GM12878 (cell line): ENCODE data around the gene NDUFC1. TPM values are rescaled to one million over a fixed set of nuclear protein-coding genes. Genes with fewer than 3 reads are reported as not detected.

Experiments used
- ATAC-seq: fragments of 200-7000 bp; cut with Tn5 transposase; 3 replicates; pipeline ENCODE4 v1.9.1; 2020; ENCODE audit warnings: mild to moderate bottlenecking, moderate library complexity
- BruUV-seq: library from RNA; stranded (reverse); fragments of 400-500 nt; replicated peaks from 2 replicates; lab custom pipeline; 2021; lab: Mats Ljungman, UMichigan
- CTCF ChIA-PET: fragments of 300-600 bp; sonication (Branson Sonifier 250); formaldehyde crosslinking; extraction: SDS; loops from one replicate; lab custom pipeline; 2021; ENCODE audit warnings: inconsistent platforms; lab: Yijun Ruan, JAX
- POLR2A ChIA-PET: fragments of 350-600 bp; formaldehyde crosslinking; extraction: SDS; loops from one replicate; lab custom pipeline; 2021; ENCODE audit warnings: inconsistent platforms; lab: Charles Lee
- RAD21 ChIA-PET: fragments of 300-600 bp; sonication (Branson Sonifier 250); formaldehyde crosslinking; loops from one replicate; lab custom pipeline; 2023; ENCODE audit warnings: antibody characterized with exemption; ENCODE audit not compliant: unreplicated experiment; lab: Charles Lee
- SMC1A ChIA-PET: fragments of 300-600 bp; sonication (Branson Sonifier 250); formaldehyde crosslinking; loops from one replicate; lab custom pipeline; 2023; ENCODE audit not compliant: unreplicated experiment, uncharacterized antibody; lab: Charles Lee
- DNase-seq: peaks from one replicate; pipeline ENCODE4 v3.0.0-alpha.2; 2011; ENCODE audit warnings: low read depth, low spot score
- FAIRE-seq: peaks from 3 replicates; lab custom pipeline; 2011; peaks lifted over from hg19 to GRCh38; lab: Jason Lieb, UNC
- H2AFZ ChIP-seq: 2 replicates; pipeline ENCODE4 v1.6.0; 2011; ENCODE audit warnings: low read depth, low read length, control low read depth; ENCODE audit not compliant: control insufficient read depth
- H3K27ac ChIP-seq: 2 replicates; pipeline ENCODE4 v1.5.1; 2011; ENCODE audit warnings: control low read depth; ENCODE audit not compliant: control insufficient read depth, insufficient read depth
- H3K27me3 ChIP-seq, 2 experiments: replicated peaks in 1 of 2; 2 replicates each; pipeline versions ENCODE4 v1.6.0 to v1.6.1; 2011; ENCODE audit warnings: low read length in 1 of 2; ENCODE audit not compliant: control insufficient read depth in 2 of 2, insufficient read depth in 2 of 2
- H3K36me3 ChIP-seq, 2 experiments: 2 replicates each; pipeline ENCODE4 v1.5.1; 2011; ENCODE audit warnings: low read length in 1 of 2; ENCODE audit not compliant: control insufficient read depth in 2 of 2, insufficient read depth in 2 of 2
- H3K4me1 ChIP-seq: 2 replicates; pipeline ENCODE4 v1.6.1; 2011; ENCODE audit warnings: mild to moderate bottlenecking, low read length, moderate library complexity, mixed read lengths; ENCODE audit not compliant: control insufficient read depth, insufficient read depth
- H3K4me2 ChIP-seq: 2 replicates; pipeline ENCODE4 v1.6.0; 2011; ENCODE audit warnings: control low read depth; ENCODE audit not compliant: control insufficient read depth, insufficient read depth
- H3K4me3 ChIP-seq: fragments of 200-600 bp; sonication (generic); 2 replicates; pipeline ENCODE4 v1.5.1; 2016
- H3K79me2 ChIP-seq: 2 replicates; pipeline ENCODE4 v1.6.0; 2011; ENCODE audit warnings: low read length; ENCODE audit not compliant: control insufficient read depth, insufficient read depth
- H3K9ac ChIP-seq: 2 replicates; pipeline ENCODE4 v1.8.0; 2011; ENCODE audit warnings: low read length, control low read depth, mixed read lengths; ENCODE audit not compliant: control insufficient read depth, insufficient read depth
- H3K9me3 ChIP-seq: replicated peaks from 3 replicates; pipeline ENCODE4 v1.5.1; 2011; ENCODE audit warnings: mild to moderate bottlenecking, low read length; ENCODE audit not compliant: control insufficient read depth, insufficient read depth
- H4K20me1 ChIP-seq: 2 replicates; pipeline ENCODE4 v1.6.0; 2011; ENCODE audit not compliant: control insufficient read depth, insufficient read depth
- BCL11A ChIP-seq: IDR thresholded peaks from 2 replicates; pipeline ENCODE4 v1.6.1; 2011; ENCODE audit warnings: low read depth, low read length
- CHD2 ChIP-seq: IDR thresholded peaks from 2 replicates; pipeline ENCODE4 v1.6.1; 2011; ENCODE audit warnings: low read depth, low read length, improper control_type of control experiment, borderline replicate concordance
- CREB1 ChIP-seq: IDR thresholded peaks from 2 replicates; pipeline ENCODE4 v1.6.1; 2012; ENCODE audit warnings: low read depth, mild to moderate bottlenecking, inconsistent platforms
- HDGF ChIP-seq: fragments of 450-650 bp; IDR thresholded peaks from 2 replicates; pipeline ENCODE4 v1.6.1; 2016; ENCODE audit warnings: antibody characterized with exemption
- IRF3 ChIP-seq: fragments of 450-650 bp; IDR thresholded peaks from 2 replicates; pipeline ENCODE4 v1.6.1; 2014; ENCODE audit warnings: mild to moderate bottlenecking
- MEF2A ChIP-seq: IDR thresholded peaks from 2 replicates; pipeline ENCODE4 v1.6.1; 2011; ENCODE audit warnings: low read depth, mild to moderate bottlenecking, low read length, moderate library complexity; ENCODE audit not compliant: insufficient read depth
- MTA3 ChIP-seq: IDR thresholded peaks from 2 replicates; pipeline ENCODE4 v1.6.1; 2012; ENCODE audit warnings: low read length, inconsistent platforms, borderline replicate concordance
- MXI1 ChIP-seq: fragments of 150-350 bp; IDR thresholded peaks from 2 replicates; pipeline ENCODE4 v1.6.1; 2011; ENCODE audit warnings: low read depth, mild to moderate bottlenecking, inconsistent platforms, low read length, improper control_type of control experiment
- MYC ChIP-seq: IDR thresholded peaks from 2 replicates; pipeline ENCODE4 v1.6.1; 2011; ENCODE audit warnings: mild to moderate bottlenecking, low read length, moderate library complexity, inconsistent platforms; ENCODE audit not compliant: insufficient read depth, insufficient replicate concordance, insufficient read length, severe bottlenecking
- NBN ChIP-seq: fragments of 450-650 bp; IDR thresholded peaks from 2 replicates; pipeline ENCODE4 v1.6.1; 2016
- PKNOX1 ChIP-seq: fragments of 450-650 bp; IDR thresholded peaks from 2 replicates; pipeline ENCODE4 v1.6.1; 2016; ENCODE audit warnings: mild to moderate bottlenecking
- POLR2AphosphoS5 ChIP-seq: IDR thresholded peaks from 2 replicates; pipeline ENCODE4 v1.6.1; 2011; ENCODE audit warnings: mild to moderate bottlenecking, low read length, inconsistent platforms
- REST ChIP-seq: IDR thresholded peaks from 2 replicates; pipeline ENCODE4 v1.6.1; 2012; ENCODE audit warnings: mild to moderate bottlenecking, low read depth, low read length
- SMARCA5 ChIP-seq: fragments of 450-650 bp; IDR thresholded peaks from 2 replicates; pipeline ENCODE4 v1.6.1; 2017; ENCODE audit warnings: mild to moderate bottlenecking
- USF2 ChIP-seq: IDR thresholded peaks from 2 replicates; pipeline ENCODE4 v1.6.1; 2011; ENCODE audit warnings: low read depth, low read length, improper control_type of control experiment, borderline replicate concordance
- ZNF384 ChIP-seq: IDR thresholded peaks from 2 replicates; pipeline ENCODE4 v1.6.1; 2012; ENCODE audit warnings: low read depth, mild to moderate bottlenecking, low read length, improper control_type of control experiment, borderline replicate concordance
- WGBS: methylation state at CpG from one replicate; pipeline ENCODE4 v1.1.6; 2016; ENCODE audit warnings: low lambda C conversion rate; ENCODE audit not compliant: insufficient replicate concordance, insufficient coverage; ENCODE audit errors: missing lambda C conversion rate; 5-methylcytosine and 5-hydroxymethylcytosine counted together
- in situ Hi-C: fragments of 300-500 bp; cut with MboI; formaldehyde crosslinking; loops from 9 replicates; pipeline ENCODE4 v1.14.3; 2018; ENCODE audit warnings: mixed read lengths
- intact Hi-C: fragments of 100-400 bp; cut with micrococcal nuclease; formaldehyde crosslinking; loops from one replicate; pipeline ENCODE4 v1.14.2; 2022; ENCODE audit not compliant: unreplicated experiment
- polyA plus RNA-seq, 11 experiments: library from polyadenylated mRNA; depleted of rRNA in 4 of 11; unstranded in 6 of 11; stranded (reverse) in 5 of 11; fragments of >200 nt; fragmentation: Nextera tagmentation in 4 of 11; fragmentation: Illumina TruSeq in 1 of 11; extraction: Ambion mirVana in 4 of 11; extraction: Trizol in 1 of 11; gene quantifications; 1 replicate in 1 of 11; 2 replicates in 10 of 11; pipeline versions ENCODE4 v1.2.1 to v1.2.3, GENCODE V29; 2011 to 2016; ENCODE audit warnings: inconsistent platforms in 2 of 11, missing spikeins in 2 of 11, low read depth in 1 of 11
- total RNA-seq, 4 experiments: library from RNA; depleted of rRNA in 3 of 4; stranded (reverse); fragments of >200 nt in 3 of 4; fragmentation: Illumina TruSeq in 1 of 4; extraction: Trizol in 1 of 4; gene quantifications; 2 replicates each; pipeline versions ENCODE4 v1.2.1 to v1.2.3, GENCODE V29; 2013 to 2021

NDUFC1 gene
- total and polyA plus RNA-seq, 10 of the 15 experiments (the other 5 are each of a cell fraction or from before 2014, with no cell fraction given): 25.5 to 242 (median 68.9) TPM

- no peaks in the 10 kb centered on the region; the same call in none of the 3 replicates for H3K9me3 ChIP-seq
- ATAC-seq (peak; percentile 82), DNase-seq (peak; percentile 45), FAIRE-seq (peak; percentile 69)
- no peaks in the 10 kb centered on the region for H3K27me3 ChIP-seq
- intact Hi-C loops: loop anchor here (1.0 kb wide), 1 partner anchor 13 kb away; the partner anchor contains the start of gene NDUFC1
- peak overlapping the region; percentile 39 for H3K4me2 ChIP-seq
- peak overlapping the region; percentile 29 for H3K27ac ChIP-seq
- H3K79me2 ChIP-seq: peaks cover 95% of the 10 kb centered on the region
- no peak overlapping the region; the same call in 1 of the 2 replicates for H2AFZ ChIP-seq
- H4K20me1 ChIP-seq: no peaks in the 10 kb centered on the region
- SMC1A ChIA-PET: interaction anchor here (1.1 to 2.0 kb wide), 5 partner anchors 14 to 53 kb away, joined by 3 to 10 read pairs (median 5); partner anchors contain the start of gene NAA15
- POLR2A ChIA-PET: interaction anchor here (1.1 to 2.0 kb wide), 5 partner anchors 10 to 19 kb away, joined by 3 to 20 read pairs (median 4); partner anchors contain the start of genes NAA15 and NDUFC1
- WGBS: 2% methylated on average over 13 of the region's 13 CpGs
- peak overlapping the region; percentile 39; the same call in 1 of the 2 replicates for H3K4me3 ChIP-seq
- H3K36me3 ChIP-seq: peaks cover 0 to 2% of the 10 kb centered on the region in 2 experiments; a peak in 1 of 4 replicates
- in situ Hi-C loops: loop anchor here (25.0 kb wide), 1 partner anchor 1103 kb away; no protein-coding TSS in a partner anchor
- peaks cover 20% of the 10 kb centered on the region for H3K4me1 ChIP-seq
- no TSS peak for BruUV-seq
- CTCF ChIA-PET: interaction anchor here (1.0 to 2.0 kb wide), 3 partner anchors 13 to 19 kb away, joined by 3 to 20 read pairs (median 3); partner anchors contain the start of gene NDUFC1
- RAD21 ChIA-PET: interaction anchor here (0.6 to 1.8 kb wide), 4 partner anchors 8 to 144 kb away, joined by 3 to 13 read pairs (median 4); partner anchors contain the start of genes NAA15 and NDUFC1
- H3K9ac ChIP-seq: 0 out of 2 replicates have a peak overlapping the region, but pooled peaks have one; percentile 40
- TF ChIP-seq MXI1 (no peak; the same call in 1 of the 2 replicates), MYC (no peak), ZNF384 (no peak), NBN (0 out of 2 replicates have a peak, but pooled peaks have one; percentile 9), SMARCA5 (peak; percentile 61; the same call in 1 of the 2 replicates), HDGF (0 out of 2 replicates have a peak, but pooled peaks have one; percentile 32), CHD2 (no peak), BCL11A (no peak), USF2 (no peak), POLR2AphosphoS5 (no peak), IRF3 (no peak), CREB1 (peak; percentile 9; the same call in 1 of the 2 replicates), MEF2A (0 out of 2 replicates have a peak, but pooled peaks have one; percentile 54), REST (no peak), MTA3 (0 out of 2 replicates have a peak, but pooled peaks have one; percentile 37), PKNOX1 (peak; percentile 95)
Measured at GRCh38 chr4:139315221-139315675, 13.0 kb upstream of the NDUFC1 start.
